GM18505 (cell line): ENCODE data around the gene HIGD2A.
A peak's percentile ranks its signal among the peaks of the same experiment; 100 is the strongest.

ENCODE experiments used
- ATAC-seq: cut with Tn5 transposase; IDR thresholded peaks from one replicate; pipeline ENCODE4 v1.9.1; 2021; ENCODE audit not compliant: unreplicated experiment
- POLR2A ChIP-seq: IDR thresholded peaks from 4 replicates; pipeline ENCODE4 v1.6.1; 2011; ENCODE audit warnings: borderline replicate concordance; ENCODE audit not compliant: insufficient read depth, insufficient read length; ENCODE audit errors: extremely low read depth

The HIGD2A gene

GRCh38 chr5:176383248-176383905, 5.2 kb upstream of the HIGD2A start:
- TF ChIP-seq POLR2A: no peak
- no peak for ATAC-seq

- no peak for ATAC-seq
- TF ChIP-seq POLR2A: no peak
Observed at GRCh38 chr5:176383961-176384360, 4.6 kb upstream of the HIGD2A start.

GRCh38 chr5:176384366-176384930, 4.1 kb upstream of the HIGD2A start:
- ATAC-seq: no peak
- TF ChIP-seq POLR2A: no peak

- no peak for TF ChIP-seq POLR2A
- no peak for ATAC-seq
Observed at GRCh38 chr5:176384991-176385390, 3.6 kb upstream of the HIGD2A start.

GRCh38 chr5:176386491-176386890, 2.1 kb upstream of the HIGD2A start:
- TF ChIP-seq POLR2A: no peak
- ATAC-seq: no peak

GRCh38 chr5:176387384-176387925, 1.1 kb upstream of the HIGD2A start:
- ATAC-seq: no peak
- TF ChIP-seq POLR2A: no peak

- no peak for ATAC-seq
- TF ChIP-seq POLR2A: no peak
Observed at GRCh38 chr5:176388003-176388443, 528 bp upstream of the HIGD2A start.

GRCh38 chr5:176389135-176390123, 878 bp downstream of the HIGD2A start:
- peak; percentile 35 for ATAC-seq
- peak; percentile 83 for TF ChIP-seq POLR2A

- ATAC-seq: no peak
- no peak for TF ChIP-seq POLR2A
Observed at GRCh38 chr5:176391479-176391878, 2.9 kb downstream of the HIGD2A start.

GRCh38 chr5:176391999-176392398, 3.4 kb downstream of the HIGD2A start:
- no peak for TF ChIP-seq POLR2A
- ATAC-seq: no peak

- no peak for ATAC-seq
- no peak for TF ChIP-seq POLR2A
Observed at GRCh38 chr5:176392526-176392925, 4.0 kb downstream of the HIGD2A start.

GRCh38 chr5:176394096-176394495, 5.5 kb downstream of the HIGD2A start:
- ATAC-seq: no peak

More at GRCh38 chr5:176394096-176394495, 5.5 kb downstream of the HIGD2A start:
- no peak for TF ChIP-seq POLR2A
